Measurements from ENCODE around the gene CARD14.

The CARD14 gene

DNA sequence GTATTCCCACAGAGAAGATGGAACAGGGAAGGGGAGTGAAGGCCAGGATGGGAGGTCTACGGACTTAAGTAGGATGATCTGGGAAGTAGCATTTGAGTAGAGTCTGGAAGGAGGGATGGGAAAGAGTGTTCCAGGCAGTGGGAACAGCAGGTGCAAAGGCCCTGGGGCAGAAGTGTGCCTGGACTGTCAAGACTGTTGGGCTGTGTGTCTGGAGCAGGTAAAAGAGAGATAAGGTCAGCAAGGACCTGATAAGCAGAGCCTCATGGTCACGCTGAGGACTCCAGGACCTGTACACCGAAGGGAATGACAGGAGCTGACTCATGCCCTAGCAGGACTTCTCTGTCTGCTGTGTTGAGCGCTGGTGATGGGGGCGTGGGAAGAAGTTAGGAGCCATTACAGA lies 723 bp upstream of the CARD14 start:
- CTCF ChIA-PET = interaction anchor here (0.7 kb wide), 1 partner anchor 1782 kb away, joined by 4 read pairs; no protein-coding TSS in a partner anchor
- POLR2A ChIA-PET (ENCODE audit: low non-redundant PET) = interaction anchor here (0.6 kb wide), 2 partner anchors 21 to 110 kb away, joined by 9 to 15 read pairs; no protein-coding TSS in a partner anchor
- TF ChIP-seq, protein P1, sequence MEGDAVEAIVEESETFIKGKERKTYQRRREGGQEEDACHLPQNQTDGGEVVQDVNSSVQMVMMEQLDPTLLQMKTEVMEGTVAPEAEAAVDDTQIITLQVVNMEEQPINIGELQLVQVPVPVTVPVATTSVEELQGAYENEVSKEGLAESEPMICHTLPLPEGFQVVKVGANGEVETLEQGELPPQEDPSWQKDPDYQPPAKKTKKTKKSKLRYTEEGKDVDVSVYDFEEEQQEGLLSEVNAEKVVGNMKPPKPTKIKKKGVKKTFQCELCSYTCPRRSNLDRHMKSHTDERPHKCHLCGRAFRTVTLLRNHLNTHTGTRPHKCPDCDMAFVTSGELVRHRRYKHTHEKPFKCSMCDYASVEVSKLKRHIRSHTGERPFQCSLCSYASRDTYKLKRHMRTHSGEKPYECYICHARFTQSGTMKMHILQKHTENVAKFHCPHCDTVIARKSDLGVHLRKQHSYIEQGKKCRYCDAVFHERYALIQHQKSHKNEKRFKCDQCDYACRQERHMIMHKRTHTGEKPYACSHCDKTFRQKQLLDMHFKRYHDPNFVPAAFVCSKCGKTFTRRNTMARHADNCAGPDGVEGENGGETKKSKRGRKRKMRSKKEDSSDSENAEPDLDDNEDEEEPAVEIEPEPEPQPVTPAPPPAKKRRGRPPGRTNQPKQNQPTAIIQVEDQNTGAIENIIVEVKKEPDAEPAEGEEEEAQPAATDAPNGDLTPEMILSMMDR (conservative IDR thresholded peaks at IDR 0.05; ENCODE audit: low read depth) = no peak

DNA sequence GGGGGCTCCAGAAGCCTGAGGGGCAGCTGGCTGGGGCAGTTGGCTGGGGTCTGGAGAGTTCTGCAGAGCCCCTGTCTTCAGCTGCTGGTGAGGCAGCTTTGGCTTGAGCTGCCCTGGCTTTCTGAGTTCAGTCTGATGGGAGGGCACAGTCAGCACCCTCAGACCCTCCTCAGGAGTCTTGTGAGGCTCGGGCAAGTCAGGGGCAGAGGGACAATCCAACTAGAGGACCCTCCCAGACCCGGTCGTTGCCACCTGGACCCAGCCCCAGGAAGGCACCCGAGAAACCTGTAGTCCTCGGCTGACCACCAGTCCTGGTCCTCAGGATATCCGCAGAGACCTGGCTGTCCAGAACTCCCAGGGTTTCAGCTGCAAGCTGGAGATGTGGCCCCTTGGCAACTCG lies 1.9 kb downstream of the CARD14 start:
- CTCF ChIA-PET = interaction anchor here (0.7 to 1.1 kb wide), 2 partner anchors 9 to 584 kb away, joined by 3 to 4 read pairs; no protein-coding TSS in a partner anchor
- TF ChIP-seq, protein P1 (conservative IDR thresholded peaks at IDR 0.05; ENCODE audit: low read depth) = no peak
- DNase-seq (ENCODE audit: low spot score) = no peak
- POLR2A ChIA-PET (ENCODE audit: low non-redundant PET) = no interaction called here
- no peak overlapping the region for H3K27ac ChIP-seq

More for the DNA sequence above, 723 bp upstream of the CARD14 start:
- H3K27ac ChIP-seq = no peak overlapping the region
- DNase-seq (ENCODE audit: low spot score) = no peak

DNA sequence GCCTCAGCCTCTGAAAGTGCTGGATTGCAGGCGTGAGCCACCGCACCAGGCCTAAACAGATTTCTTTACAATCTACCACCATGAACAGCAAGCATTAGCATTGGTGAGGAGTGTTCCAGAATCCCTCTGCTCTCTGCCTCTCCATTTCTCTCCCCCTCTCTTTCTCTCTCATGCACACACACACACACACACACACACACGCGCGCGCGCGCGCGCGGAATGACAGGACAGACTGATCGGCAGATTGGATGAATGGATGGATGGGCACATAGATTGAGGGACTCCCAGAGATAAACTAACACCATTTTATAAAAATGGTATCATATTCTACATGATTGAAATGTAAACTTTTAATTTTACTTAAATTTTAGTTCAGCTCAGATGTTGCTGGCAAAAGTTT lies 3.3 kb downstream of the CARD14 start:
- TF ChIP-seq, protein P1 (conservative IDR thresholded peaks at IDR 0.05; ENCODE audit: low read depth) = no peak
- no peak for DNase-seq (ENCODE audit: low spot score)
- CTCF ChIA-PET = no interaction called here
- POLR2A ChIA-PET (ENCODE audit: low non-redundant PET) = interaction anchor here (0.7 kb wide), 1 partner anchor 69 kb away, joined by 3 read pairs; no protein-coding TSS in a partner anchor
- H3K27ac ChIP-seq = no peak overlapping the region

DNA sequence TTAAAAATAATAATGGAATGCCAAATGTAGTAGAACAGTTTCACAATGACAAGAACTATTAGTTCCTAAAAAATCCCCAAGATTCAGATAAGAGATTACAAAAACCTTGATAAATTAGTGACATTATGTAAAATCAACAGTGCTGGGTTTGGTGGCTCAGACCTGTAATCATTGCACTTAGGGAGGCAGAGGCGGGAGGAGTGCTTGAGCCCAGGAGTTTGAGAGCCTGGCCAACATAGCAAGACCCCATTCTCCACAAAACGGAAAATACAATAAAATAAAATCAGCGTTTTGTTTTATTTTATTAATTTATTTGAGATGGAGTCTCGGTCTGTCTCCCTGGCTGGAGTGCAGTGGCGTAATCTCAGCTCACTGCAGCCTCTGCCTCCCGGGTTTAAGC lies 4.1 kb downstream of the CARD14 start:
- CTCF ChIA-PET = no interaction called here
- POLR2A ChIA-PET (ENCODE audit: low non-redundant PET) = interaction anchor here (0.6 to 0.7 kb wide), 2 partner anchors 25 to 70 kb away, joined by 3 to 11 read pairs; no protein-coding TSS in a partner anchor
- no peak for DNase-seq (ENCODE audit: low spot score)
- H3K27ac ChIP-seq = no peak overlapping the region
- TF ChIP-seq, protein P1 (conservative IDR thresholded peaks at IDR 0.05; ENCODE audit: low read depth) = no peak

DNA sequence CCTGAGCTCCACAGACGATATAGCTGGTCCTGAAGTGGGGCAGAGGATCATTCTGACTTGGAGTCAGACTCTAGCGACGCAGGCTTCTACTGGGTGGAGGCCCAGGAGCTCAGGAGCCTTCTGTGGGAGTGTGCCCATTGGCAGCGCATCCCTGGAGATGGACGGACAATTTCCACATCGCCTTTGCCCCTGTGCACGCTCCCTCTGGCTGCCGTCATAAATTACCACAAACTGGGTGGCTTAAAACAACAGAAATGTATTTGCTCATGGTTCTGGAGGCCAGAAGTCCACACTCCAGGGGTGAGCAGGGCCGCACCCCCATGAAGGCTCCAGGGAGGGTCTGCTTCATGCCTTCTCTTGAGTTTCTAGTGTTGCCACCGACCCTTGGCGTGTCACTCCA lies 6.9 kb downstream of the CARD14 start:
- ChIA-PET CTCF (no interaction called here), POLR2A (ENCODE audit: low non-redundant PET) (no interaction called here)
- no peak for DNase-seq (ENCODE audit: low spot score)

DNA sequence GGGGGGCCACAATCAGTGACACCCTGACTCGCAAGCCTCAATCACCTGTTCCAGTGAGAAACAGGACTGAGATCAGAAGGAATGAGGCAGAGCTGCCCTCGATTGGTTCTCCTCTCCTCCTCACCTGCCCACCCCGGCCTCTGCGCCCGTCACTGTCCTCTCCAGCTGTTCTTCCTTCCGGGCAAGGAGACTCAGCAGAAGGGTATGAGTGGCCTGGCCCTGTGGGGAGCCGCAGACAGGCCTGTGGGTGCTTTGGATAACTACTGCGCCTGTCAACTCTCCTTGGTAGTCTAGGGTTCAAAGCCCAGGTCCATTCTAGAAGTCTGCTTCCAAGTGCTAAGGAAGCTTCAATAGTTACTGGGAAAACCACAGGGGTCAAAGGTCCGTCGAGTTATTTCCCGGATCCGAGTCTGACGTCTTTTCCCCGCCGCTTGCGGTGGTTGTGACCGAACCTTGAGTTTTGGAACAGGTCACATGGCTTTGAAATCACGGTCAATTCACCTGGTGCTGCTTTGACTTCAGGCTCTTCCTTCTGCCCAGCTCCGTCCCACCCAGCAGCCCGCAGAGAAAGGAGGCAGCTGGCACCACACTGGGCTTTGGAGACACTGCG lies 8.3 kb downstream of the CARD14 start:
- TF ChIP-seq, protein P1 (conservative IDR thresholded peaks at IDR 0.05; ENCODE audit: low read depth) = no peak
- ChIA-PET POLR2A (ENCODE audit: low non-redundant PET) (no interaction called here), CTCF (no interaction called here)
- no peak for DNase-seq (ENCODE audit: low spot score)
- no peak overlapping the region for H3K27ac ChIP-seq

More for the DNA sequence above, 6.9 kb downstream of the CARD14 start:
- TF ChIP-seq, protein P1 (conservative IDR thresholded peaks at IDR 0.05; ENCODE audit: low read depth) = no peak
- no peak overlapping the region for H3K27ac ChIP-seq

Measured in RWPE1 (cell line).